Measurements from ENCODE around the gene CBARP.

DNA sequence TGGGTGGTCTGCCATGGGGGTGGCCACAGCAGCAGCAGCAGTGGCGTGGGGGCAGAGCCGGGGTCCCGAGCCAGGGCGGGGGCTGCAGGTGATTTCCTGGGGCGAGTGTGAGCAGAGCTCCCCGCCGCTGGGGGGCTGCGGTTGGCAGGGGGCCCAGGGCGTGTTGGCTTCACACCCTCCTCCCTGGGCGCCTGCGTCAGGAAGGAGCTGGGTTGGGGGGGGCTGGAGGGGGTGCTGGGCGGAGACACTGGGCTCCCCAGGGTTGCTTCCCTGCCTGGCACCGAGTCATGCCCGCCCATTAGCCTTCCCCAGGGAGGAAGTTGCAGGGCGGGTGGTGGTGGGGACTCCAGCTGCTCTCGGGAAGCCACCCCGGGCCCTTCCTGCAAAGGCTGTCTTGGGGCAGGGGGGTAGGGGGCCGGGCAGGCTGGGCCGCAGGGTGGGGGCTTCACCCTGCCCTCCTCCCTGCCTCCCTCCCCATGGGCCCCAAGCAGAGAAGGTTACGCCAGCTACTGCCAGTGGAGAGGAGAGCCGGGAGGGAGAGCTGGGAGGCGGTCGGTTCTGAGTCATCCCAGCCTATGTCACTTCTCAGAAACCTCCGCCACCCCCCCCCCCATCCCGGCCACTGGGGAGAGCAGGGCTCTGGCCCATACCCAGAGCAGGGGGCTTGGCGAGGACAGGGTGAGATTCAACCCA lies 15.2 kb upstream of the CBARP start:
- TF ChIP-seq, protein P1, sequence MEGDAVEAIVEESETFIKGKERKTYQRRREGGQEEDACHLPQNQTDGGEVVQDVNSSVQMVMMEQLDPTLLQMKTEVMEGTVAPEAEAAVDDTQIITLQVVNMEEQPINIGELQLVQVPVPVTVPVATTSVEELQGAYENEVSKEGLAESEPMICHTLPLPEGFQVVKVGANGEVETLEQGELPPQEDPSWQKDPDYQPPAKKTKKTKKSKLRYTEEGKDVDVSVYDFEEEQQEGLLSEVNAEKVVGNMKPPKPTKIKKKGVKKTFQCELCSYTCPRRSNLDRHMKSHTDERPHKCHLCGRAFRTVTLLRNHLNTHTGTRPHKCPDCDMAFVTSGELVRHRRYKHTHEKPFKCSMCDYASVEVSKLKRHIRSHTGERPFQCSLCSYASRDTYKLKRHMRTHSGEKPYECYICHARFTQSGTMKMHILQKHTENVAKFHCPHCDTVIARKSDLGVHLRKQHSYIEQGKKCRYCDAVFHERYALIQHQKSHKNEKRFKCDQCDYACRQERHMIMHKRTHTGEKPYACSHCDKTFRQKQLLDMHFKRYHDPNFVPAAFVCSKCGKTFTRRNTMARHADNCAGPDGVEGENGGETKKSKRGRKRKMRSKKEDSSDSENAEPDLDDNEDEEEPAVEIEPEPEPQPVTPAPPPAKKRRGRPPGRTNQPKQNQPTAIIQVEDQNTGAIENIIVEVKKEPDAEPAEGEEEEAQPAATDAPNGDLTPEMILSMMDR (IDR thresholded peaks at IDR 0.05; ENCODE audit: low read depth, low read length), result no peak
- TF ChIP-seq, protein P2, sequence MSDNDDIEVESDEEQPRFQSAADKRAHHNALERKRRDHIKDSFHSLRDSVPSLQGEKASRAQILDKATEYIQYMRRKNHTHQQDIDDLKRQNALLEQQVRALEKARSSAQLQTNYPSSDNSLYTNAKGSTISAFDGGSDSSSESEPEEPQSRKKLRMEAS (IDR thresholded peaks at IDR 0.05; ENCODE audit: low read depth, low read length), result 0 out of 2 replicates have a peak, but pooled peaks have one; percentile 27
- no peak for TF ChIP-seq POLR2A (IDR thresholded peaks at IDR 0.05; ENCODE audit: extremely low read depth, insufficient read length)
- TF ChIP-seq MYC (IDR thresholded peaks at IDR 0.05; ENCODE audit: low read depth, low read length), result 0 out of 2 replicates have a peak, but pooled peaks have one; percentile 11
